T-cell (primary cell): ENCODE results near the gene GOLGA7B. TPM values are rescaled to one million over a fixed set of nuclear protein-coding genes. Genes with fewer than 3 reads are reported as not detected.
"Not testable (repeated sequence)": the region's sequence is repeated elsewhere in the genome, so short reads cannot be mapped to it uniquely, and the experiment has no call there.

Experiments used
- ATAC-seq, 4 experiments: fragments of 200-7000 bp in 3 of 4; fragments of 150-1000 bp in 1 of 4; cut with Tn5 transposase; replicated peaks in 1 of 4; 1 replicate in 3 of 4; 2 replicates in 1 of 4; pipeline ENCODE4 v1.10.0; 2021; ENCODE audit warnings: moderate library complexity in 3 of 4, mild to moderate bottlenecking in 2 of 4, moderate number of reproducible peaks in 1 of 4
- CTCF ChIA-PET, 2 donors: fragments of 300-600 bp; sonication (Branson Sonifier 250); formaldehyde crosslinking; loops; one replicate each; lab custom pipeline; 2022; ENCODE audit warnings: antibody characterized with exemption in 2 of 2; lab: Charles Lee
- POLR2A ChIA-PET, 2 donors: fragments of 300-600 bp; sonication (Branson Sonifier 250); formaldehyde crosslinking; loops; one replicate each; lab custom pipeline; 2022; ENCODE audit warnings: antibody characterized with exemption in 2 of 2; lab: Charles Lee
- DNase-seq, 35 experiments: peaks; one replicate each; pipeline versions ENCODE4 v3.0.0 to v3.0.0-alpha.2; 2013 to 2023
- H3K27ac ChIP-seq: one replicate; pipeline ENCODE4 v1.5.1; 2013; ENCODE audit warnings: low read length
- H3K27me3 ChIP-seq, 2 experiments: replicated peaks in 1 of 2; 1 replicate in 1 of 2; 2 replicates in 1 of 2; pipeline versions ENCODE4 v1.6.1 to v1.7.0; 2013; ENCODE audit warnings: low read length in 1 of 2, mixed read lengths in 1 of 2; ENCODE audit not compliant: control insufficient read depth in 2 of 2, insufficient read depth in 2 of 2; ENCODE audit errors: extremely low read depth in 1 of 2
- H3K36me3 ChIP-seq, 2 donors: 1 replicate in 1 of 2; 2 replicates in 1 of 2; pipeline versions ENCODE4 v1.6.1 to v1.7.0; 2013; ENCODE audit warnings: low read length in 1 of 2; ENCODE audit not compliant: control insufficient read depth in 2 of 2, insufficient read depth in 1 of 2; ENCODE audit errors: extremely low read depth in 1 of 2
- H3K4me1 ChIP-seq, 2 experiments: 1 replicate in 1 of 2; 2 replicates in 1 of 2; pipeline versions ENCODE4 v1.6.1 to v1.7.0; 2013; ENCODE audit warnings: low read length in 2 of 2, mixed read lengths in 1 of 2; ENCODE audit not compliant: insufficient read depth in 2 of 2, control insufficient read depth in 1 of 2; ENCODE audit errors: extremely low read depth in 1 of 2
- H3K4me3 ChIP-seq, 2 donors: 1 replicate in 1 of 2; 2 replicates in 1 of 2; pipeline versions ENCODE4 v1.5.1 to v1.7.0; 2013; ENCODE audit warnings: mild to moderate bottlenecking in 2 of 2, low read length in 1 of 2, moderate library complexity in 1 of 2; ENCODE audit not compliant: control insufficient read depth in 1 of 2; ENCODE audit errors: extremely low read depth in 1 of 2
- H3K9me3 ChIP-seq: 2 replicates; pipeline ENCODE4 v1.7.0; 2013
- H3K27ac Mint-ChIP-seq, 2 donors: one replicate each; pipeline ENCODE4 v1.8.0; 2020 to 2021; ENCODE audit warnings: mild to moderate bottlenecking in 2 of 2, mixed read lengths in 2 of 2
- H3K27me3 Mint-ChIP-seq, 2 donors: one replicate each; pipeline ENCODE4 v1.8.0; 2021 to 2022; ENCODE audit warnings: mixed read lengths in 2 of 2
- H3K36me3 Mint-ChIP-seq: one replicate; pipeline ENCODE4 v1.8.0; 2021; ENCODE audit warnings: mixed read lengths
- H3K4me1 Mint-ChIP-seq, 3 donors: one replicate each; pipeline ENCODE4 v1.8.0; 2020 to 2022; ENCODE audit warnings: mixed read lengths in 3 of 3, mild to moderate bottlenecking in 1 of 3
- H3K4me3 Mint-ChIP-seq, 3 donors: one replicate each; pipeline ENCODE4 v1.8.0; 2020 to 2022; ENCODE audit warnings: mild to moderate bottlenecking in 3 of 3, mixed read lengths in 3 of 3, moderate library complexity in 3 of 3
- H3K9me3 Mint-ChIP-seq, 3 donors: one replicate each; pipeline ENCODE4 v1.8.0; 2020 to 2022; ENCODE audit warnings: mixed read lengths in 3 of 3
- WGBS: methylation state at CpG from one replicate; pipeline ENCODE4 v1.1.5; 2013; ENCODE audit warnings: missing lambda C conversion rate; ENCODE audit not compliant: insufficient coverage; 5-methylcytosine and 5-hydroxymethylcytosine counted together
- total RNA-seq, 35 experiments: library from RNA in 6 of 35; stranded (reverse) in 6 of 35; fragments of 120-200 nt in 1 of 35; gene quantifications; one replicate each; pipeline versions ENCODE4 v1.2.1 to v1.2.4 and lab custom pipeline; 2013 to 2026

Gene GOLGA7B
- total RNA-seq, 5 donors from 2014 or later (not counting 1 experiment from before 2014, with no cell fraction given), result 9.4 to 16.7 (median 12.2) TPM

GRCh38 chr10:97841166-97841565 is 8.5 kb upstream of the GOLGA7B start:
- H3K27ac Mint-ChIP-seq, H3K27ac ChIP-seq, H3K36me3 ChIP-seq, H3K4me3 Mint-ChIP-seq, ATAC-seq, DNase-seq, H3K27me3 Mint-ChIP-seq, H3K9me3 ChIP-seq, H3K27me3 ChIP-seq, H3K4me1 ChIP-seq, CTCF ChIA-PET, POLR2A ChIA-PET, H3K4me3 ChIP-seq, H3K9me3 Mint-ChIP-seq: not testable (repeated sequence)
- peaks cover 21% of the 10 kb centered on the region for H3K36me3 Mint-ChIP-seq
- 92% methylated on average over 8 of the region's 22 CpGs for WGBS
- H3K4me1 Mint-ChIP-seq, result peaks cover 14 to 19% (median 17%) of the 10 kb centered on the region in 3 donors

DNA sequence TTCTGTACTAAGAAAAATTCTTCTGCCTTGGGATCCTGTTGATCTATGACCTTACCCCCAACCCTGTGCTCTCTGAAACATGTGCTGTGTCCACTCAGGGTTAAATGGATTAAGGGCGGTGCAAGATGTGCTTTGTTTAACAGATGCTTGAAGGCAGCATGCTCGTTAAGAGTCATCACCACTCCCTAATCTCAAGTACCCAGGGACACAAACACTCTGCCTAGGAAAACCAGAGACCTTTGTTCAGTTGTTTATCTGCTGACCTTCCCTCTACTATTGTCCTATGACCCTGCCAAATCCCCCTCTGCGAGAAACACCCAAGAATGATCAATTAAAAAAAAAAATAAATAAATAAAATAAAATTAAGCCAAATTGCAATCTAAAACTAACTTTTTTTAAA is 7.5 kb upstream of the GOLGA7B start:
- DNase-seq, CTCF ChIA-PET, H3K4me3 ChIP-seq, ATAC-seq, H3K9me3 ChIP-seq, H3K27ac ChIP-seq, H3K36me3 ChIP-seq, H3K9me3 Mint-ChIP-seq, H3K27me3 ChIP-seq, H3K4me3 Mint-ChIP-seq, POLR2A ChIA-PET, H3K4me1 ChIP-seq, H3K27ac Mint-ChIP-seq, H3K27me3 Mint-ChIP-seq: not testable (repeated sequence)
- no CpG with 5 or more reads among the region's 3 CpGs for WGBS
- peaks cover 12% of the 10 kb centered on the region for H3K36me3 Mint-ChIP-seq
- H3K4me1 Mint-ChIP-seq, result peaks cover 14 to 19% (median 17%) of the 10 kb centered on the region in 3 donors

- no peaks in the 10 kb centered on the region for H3K4me1 ChIP-seq
- CTCF ChIA-PET, result interaction anchor here in 1 of 2 donors (0.9 to 1.1 kb wide), 2 partner anchors 25 to 27 kb away, joined by 3 read pairs; no protein-coding TSS in a partner anchor
- DNase-seq, result no peak
- WGBS, result 38% methylated on average over 2 of the region's 7 CpGs
- no peak overlapping the region for H3K27ac Mint-ChIP-seq
- peaks cover 14 to 19% (median 17%) of the 10 kb centered on the region in 3 donors for H3K4me1 Mint-ChIP-seq
- peaks cover 10% of the 10 kb centered on the region for H3K36me3 Mint-ChIP-seq
- no peaks in the 10 kb centered on the region for H3K27me3 ChIP-seq
- H3K27ac ChIP-seq, result no peak overlapping the region
- no peaks in the 10 kb centered on the region for H3K27me3 Mint-ChIP-seq
- H3K36me3 ChIP-seq, result no peaks in the 10 kb centered on the region
- POLR2A ChIA-PET, result no interaction called here
- H3K4me3 Mint-ChIP-seq, result no peak overlapping the region
- H3K9me3 Mint-ChIP-seq, result no peaks in the 10 kb centered on the region
- no peak for ATAC-seq
- H3K9me3 ChIP-seq, result no peaks in the 10 kb centered on the region
- no peak overlapping the region for H3K4me3 ChIP-seq
These were observed 6.9 kb upstream of the GOLGA7B start for GRCh38 chr10:97842656-97843280.

DNA sequence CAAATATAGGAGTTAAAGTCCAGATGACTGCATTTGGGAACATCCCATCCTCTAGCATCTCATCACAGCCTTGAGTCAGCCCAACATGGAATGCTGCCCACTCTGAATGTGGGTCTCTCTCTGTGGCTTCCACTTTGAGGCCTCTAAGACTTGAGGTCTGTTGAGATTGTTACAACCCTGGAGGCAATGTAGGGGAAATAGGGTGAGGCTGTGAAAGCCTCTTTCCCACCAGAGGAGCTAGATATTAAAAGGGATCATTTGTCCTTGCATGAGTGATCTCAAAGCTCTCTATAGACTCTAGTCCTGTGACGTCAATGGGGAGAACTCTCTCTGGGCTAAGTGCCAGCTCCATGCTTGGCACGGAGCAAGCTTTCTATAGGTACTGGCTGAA is 6.4 kb upstream of the GOLGA7B start:
- Histone ChIP-seq H3K27ac (no peak overlapping the region), H3K9me3 (no peaks in the 10 kb centered on the region), H3K4me3 (no peak overlapping the region), H3K36me3 (no peaks in the 10 kb centered on the region), H3K4me1 (peaks cover 0 to 3% of the 10 kb centered on the region in 2 experiments), H3K27me3 (no peaks in the 10 kb centered on the region)
- CTCF ChIA-PET, result interaction anchor here in 1 of 2 donors (0.9 to 1.1 kb wide), 2 partner anchors 24 to 26 kb away, joined by 3 read pairs; no protein-coding TSS in a partner anchor
- H3K4me1 Mint-ChIP-seq, result peaks cover 16 to 19% (median 17%) of the 10 kb centered on the region in 3 donors
- DNase-seq (no peak), ATAC-seq (no peak)
- H3K4me3 Mint-ChIP-seq, result no peak overlapping the region
- no CpG with 5 or more reads among the region's 2 CpGs for WGBS
- no peak overlapping the region for H3K27ac Mint-ChIP-seq
- peaks cover 10% of the 10 kb centered on the region for H3K36me3 Mint-ChIP-seq
- H3K27me3 Mint-ChIP-seq, result no peaks in the 10 kb centered on the region
- POLR2A ChIA-PET, result no interaction called here
- no peaks in the 10 kb centered on the region for H3K9me3 Mint-ChIP-seq

- CTCF ChIA-PET, POLR2A ChIA-PET, H3K4me1 ChIP-seq, H3K27ac ChIP-seq, ATAC-seq, DNase-seq, H3K27ac Mint-ChIP-seq, H3K36me3 ChIP-seq, H3K27me3 Mint-ChIP-seq, H3K9me3 Mint-ChIP-seq, H3K27me3 ChIP-seq, H3K9me3 ChIP-seq, H3K4me3 ChIP-seq, H3K4me3 Mint-ChIP-seq: not testable (repeated sequence)
- 100% methylated on average over 1 of the region's 2 CpGs for WGBS
- H3K36me3 Mint-ChIP-seq, result peaks cover 10% of the 10 kb centered on the region
- H3K4me1 Mint-ChIP-seq, result peaks cover 20 to 22% (median 21%) of the 10 kb centered on the region in 3 donors
These were observed 5.7 kb upstream of the GOLGA7B start for GRCh38 chr10:97843972-97844371.

DNA sequence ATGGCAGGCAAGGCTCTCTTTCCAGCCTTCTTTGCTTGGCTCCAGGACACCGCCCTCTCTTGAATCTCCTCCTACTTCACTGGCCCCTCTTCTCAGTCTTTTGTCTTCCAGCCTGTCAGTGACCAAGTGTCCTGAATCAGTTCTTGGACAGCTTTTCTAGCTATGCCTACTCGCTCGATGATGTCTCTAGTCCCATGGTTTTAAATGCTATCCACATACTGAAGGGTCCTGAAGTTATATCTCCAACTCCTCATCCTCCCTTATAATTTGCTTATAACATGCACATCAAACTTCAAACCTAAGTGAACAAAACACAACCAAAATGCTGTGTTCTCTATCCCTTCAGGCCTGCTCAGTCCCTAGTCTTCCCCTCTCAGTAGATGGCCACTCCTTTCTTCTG is 5.0 kb upstream of the GOLGA7B start:
- H3K4me1 Mint-ChIP-seq, result peaks cover 23 to 24% (median 24%) of the 10 kb centered on the region in 3 donors
- ATAC-seq, result no peak
- Histone ChIP-seq H3K4me1 (peaks cover 3 to 12% of the 10 kb centered on the region in 2 experiments), H3K4me3 (no peak overlapping the region), H3K9me3 (no peaks in the 10 kb centered on the region), H3K27me3 (no peaks in the 10 kb centered on the region), H3K36me3 (no peaks in the 10 kb centered on the region), H3K27ac (no peak overlapping the region)
- whole genome bisulfite sequencing, result 95% methylated on average over 3 of the region's 3 CpGs
- no peaks in the 10 kb centered on the region for H3K9me3 Mint-ChIP-seq
- CTCF ChIA-PET, result no interaction called here
- H3K4me3 Mint-ChIP-seq, result no peak overlapping the region
- no peak for DNase-seq
- no peak overlapping the region for H3K27ac Mint-ChIP-seq
- no peaks in the 10 kb centered on the region for H3K27me3 Mint-ChIP-seq
- POLR2A ChIA-PET, result no interaction called here
- peaks cover 10% of the 10 kb centered on the region for H3K36me3 Mint-ChIP-seq
